IPS-18c (cell line): ENCODE results near the gene VPS13C.
"Not testable (repeated sequence)": the region's sequence is repeated elsewhere in the genome, so short reads cannot be mapped to it uniquely, and the experiment has no call there.

ENCODE experiments used
- H3K4me3 ChIP-seq: 2 replicates; pipeline ENCODE4 v1.7.0; 2013; ENCODE audit warnings: low read depth, mild to moderate bottlenecking, low read length, moderate library complexity; ENCODE audit not compliant: insufficient read depth
- H3K9me3 ChIP-seq: one replicate; pipeline ENCODE4 v1.6.1; 2013; ENCODE audit warnings: mild to moderate bottlenecking, low read length, moderate library complexity; ENCODE audit not compliant: control insufficient read depth, insufficient read depth

The VPS13C gene

GRCh38 chr15:62058327-62059028 is 1.8 kb downstream of the VPS13C start:
- Histone ChIP-seq H3K9me3 (no peaks in the 10 kb centered on the region), H3K4me3 (no peak overlapping the region)

DNA sequence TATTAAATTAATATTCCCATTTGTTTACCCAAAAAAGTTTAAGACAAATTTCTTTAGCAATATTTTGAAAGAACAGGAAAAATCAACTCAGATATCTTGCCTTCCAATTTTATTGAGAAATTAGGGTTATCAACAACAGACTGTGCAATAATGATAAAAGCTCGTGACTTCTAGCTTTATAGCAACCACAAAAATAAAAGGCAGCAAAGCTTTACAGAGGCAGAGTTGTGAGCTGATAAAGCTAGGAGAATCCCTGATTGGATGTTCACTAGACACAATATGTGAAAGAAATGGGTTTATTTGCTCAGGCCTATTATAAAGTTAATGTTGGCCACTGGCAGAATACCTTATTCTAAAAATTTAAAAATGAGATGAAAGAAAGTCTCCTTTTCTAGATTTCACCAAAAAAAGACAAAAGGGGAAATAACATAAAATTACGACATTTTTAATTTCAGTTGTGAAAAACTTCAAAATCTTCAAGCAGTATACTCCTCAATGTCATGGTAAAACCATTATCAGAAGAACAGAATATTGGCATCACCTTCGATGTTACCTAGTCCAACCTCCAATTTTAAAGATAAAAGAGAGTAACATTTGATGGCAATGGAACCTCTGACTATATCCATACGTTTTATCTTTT is 2.8 kb downstream of the VPS13C start:
- no peaks in the 10 kb centered on the region for H3K9me3 ChIP-seq
- H3K4me3 ChIP-seq = no peak overlapping the region

- Histone ChIP-seq H3K4me3 (no peak overlapping the region), H3K9me3 (no peaks in the 10 kb centered on the region)
Measured at GRCh38 chr15:62054979-62055378, 5.3 kb downstream of the VPS13C start.

DNA sequence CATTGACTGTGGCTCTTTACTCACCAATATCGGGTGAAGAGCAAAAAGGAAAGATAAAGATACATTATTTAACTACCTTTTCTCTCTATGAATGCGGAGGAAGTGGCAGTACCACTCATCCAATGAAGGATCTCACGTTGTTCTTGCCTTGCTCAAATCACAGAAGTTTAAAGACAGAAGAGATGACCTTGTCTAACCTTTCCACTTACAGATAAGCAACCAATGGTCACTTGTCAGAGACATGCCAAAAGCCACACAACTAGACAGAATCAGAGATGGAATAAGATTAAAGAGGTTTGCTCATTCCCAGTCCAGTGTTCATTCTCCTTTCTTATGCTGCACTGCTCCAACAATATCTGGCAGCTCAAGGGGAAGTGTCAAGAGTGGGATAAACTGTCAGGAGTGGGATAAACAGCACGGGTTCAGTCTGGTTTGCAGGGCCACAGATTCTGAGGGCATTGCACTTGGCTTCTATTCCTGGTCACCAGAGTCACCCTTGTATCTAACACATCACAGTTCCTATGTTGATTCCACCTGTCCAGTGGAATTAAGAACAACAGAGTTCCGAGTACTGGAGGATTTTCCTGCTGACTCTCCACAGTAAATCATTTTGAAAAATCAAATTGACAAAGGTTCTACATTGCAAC is 6.7 kb downstream of the VPS13C start:
- no peaks in the 10 kb centered on the region for H3K9me3 ChIP-seq
- no peak overlapping the region for H3K4me3 ChIP-seq

- Histone ChIP-seq H3K9me3 (no peaks in the 10 kb centered on the region), H3K4me3 (no peak overlapping the region)
Measured at GRCh38 chr15:62052713-62053112, 7.5 kb downstream of the VPS13C start.

GRCh38 chr15:62051166-62051565 is 9.1 kb downstream of the VPS13C start:
- H3K4me3 ChIP-seq = no peak overlapping the region

DNA sequence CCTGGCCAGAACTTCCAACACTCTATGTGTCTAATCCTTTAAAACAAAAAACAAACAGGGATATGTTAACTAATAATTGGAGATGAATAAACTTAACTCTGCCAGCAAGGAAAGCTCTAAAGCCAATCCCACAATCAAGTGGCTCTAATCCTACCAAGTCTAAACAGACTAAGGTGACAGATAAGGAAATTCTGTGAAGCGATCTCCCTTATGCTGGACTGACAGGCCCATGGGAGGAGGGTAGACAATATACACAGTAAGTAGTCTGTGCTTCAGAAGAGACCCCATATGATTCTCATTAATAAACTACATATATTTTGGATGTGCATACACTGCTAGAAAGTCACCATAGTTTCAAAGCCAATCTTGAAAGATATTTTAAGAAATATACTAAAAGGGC is 10.1 kb downstream of the VPS13C start:
- Histone ChIP-seq H3K4me3 (no peak overlapping the region), H3K9me3 (no peaks in the 10 kb centered on the region)

More at GRCh38 chr15:62051166-62051565, 9.1 kb downstream of the VPS13C start:
- H3K9me3 ChIP-seq = no peaks in the 10 kb centered on the region

- not testable (repeated sequence) for H3K9me3 ChIP-seq, H3K4me3 ChIP-seq
Measured at GRCh38 chr15:62048254-62048653, 12.0 kb downstream of the VPS13C start.

DNA sequence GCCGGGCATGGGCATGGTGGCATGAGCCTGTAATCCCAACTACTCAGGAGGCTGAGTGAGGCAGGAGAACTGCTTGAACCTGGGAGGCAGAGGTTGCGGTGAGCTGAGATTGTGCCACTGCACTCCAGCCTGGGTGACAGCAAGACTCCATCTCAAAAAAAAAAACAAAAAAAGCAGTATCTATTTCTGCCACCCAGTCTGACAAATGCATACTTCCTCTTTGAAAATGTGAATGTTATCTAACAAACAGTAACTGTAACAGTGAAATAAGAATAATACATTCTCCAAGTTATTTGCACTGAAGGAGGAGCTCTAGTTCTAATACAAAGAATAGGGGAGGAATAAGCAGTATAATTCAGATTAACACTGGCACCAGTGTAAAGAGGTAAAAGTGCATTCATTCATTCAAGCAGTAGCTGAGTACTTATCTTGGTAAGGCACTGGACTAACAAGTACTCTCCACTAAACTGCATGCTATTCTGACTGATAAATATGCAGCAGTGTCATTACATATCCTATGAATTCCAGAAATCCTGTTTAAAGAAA is 12.9 kb downstream of the VPS13C start:
- no peak overlapping the region for H3K4me3 ChIP-seq
- no peaks in the 10 kb centered on the region for H3K9me3 ChIP-seq

DNA sequence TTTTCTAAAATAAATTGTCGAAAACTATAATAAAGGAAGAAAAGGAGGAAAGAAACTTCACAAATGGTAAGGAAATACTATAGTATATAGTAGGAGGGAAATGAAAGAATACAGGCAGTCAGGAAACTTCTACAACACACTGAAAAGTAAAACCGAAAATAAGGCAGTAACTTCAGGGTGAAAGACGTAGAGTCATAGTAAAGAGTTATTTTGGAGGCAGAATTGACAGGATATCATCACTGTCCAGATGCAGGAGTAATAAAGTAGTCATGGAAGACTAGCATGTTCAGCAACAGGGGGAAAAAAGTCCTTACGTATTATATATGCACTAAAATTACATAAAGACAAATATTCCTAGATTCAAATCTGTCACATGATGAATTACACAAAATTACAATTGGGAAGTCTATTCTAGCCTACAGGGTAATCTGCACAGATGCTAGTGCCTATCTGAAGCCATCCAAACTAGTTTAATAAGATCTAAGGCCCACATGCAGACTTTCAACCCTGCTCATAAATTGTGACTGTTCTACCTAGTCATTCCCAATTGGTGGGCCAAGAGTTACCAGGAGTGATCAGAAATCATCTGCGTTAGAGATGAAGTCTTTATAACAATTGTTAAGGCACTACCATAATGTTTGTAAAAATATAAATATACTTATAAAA is 14.0 kb downstream of the VPS13C start:
- H3K9me3 ChIP-seq = no peaks in the 10 kb centered on the region
- no peak overlapping the region for H3K4me3 ChIP-seq

- Histone ChIP-seq H3K4me3 (no peak overlapping the region), H3K9me3 (no peaks in the 10 kb centered on the region)
Measured at GRCh38 chr15:62035256-62035924, 24.9 kb downstream of the VPS13C start.

- Histone ChIP-seq H3K4me3 (no peak overlapping the region), H3K9me3 (no peaks in the 10 kb centered on the region)
Measured at GRCh38 chr15:62027916-62028315, 32.3 kb downstream of the VPS13C start.

GRCh38 chr15:62027263-62027565 is 33.0 kb downstream of the VPS13C start:
- H3K4me3 ChIP-seq = no peak overlapping the region
- no peaks in the 10 kb centered on the region for H3K9me3 ChIP-seq

DNA sequence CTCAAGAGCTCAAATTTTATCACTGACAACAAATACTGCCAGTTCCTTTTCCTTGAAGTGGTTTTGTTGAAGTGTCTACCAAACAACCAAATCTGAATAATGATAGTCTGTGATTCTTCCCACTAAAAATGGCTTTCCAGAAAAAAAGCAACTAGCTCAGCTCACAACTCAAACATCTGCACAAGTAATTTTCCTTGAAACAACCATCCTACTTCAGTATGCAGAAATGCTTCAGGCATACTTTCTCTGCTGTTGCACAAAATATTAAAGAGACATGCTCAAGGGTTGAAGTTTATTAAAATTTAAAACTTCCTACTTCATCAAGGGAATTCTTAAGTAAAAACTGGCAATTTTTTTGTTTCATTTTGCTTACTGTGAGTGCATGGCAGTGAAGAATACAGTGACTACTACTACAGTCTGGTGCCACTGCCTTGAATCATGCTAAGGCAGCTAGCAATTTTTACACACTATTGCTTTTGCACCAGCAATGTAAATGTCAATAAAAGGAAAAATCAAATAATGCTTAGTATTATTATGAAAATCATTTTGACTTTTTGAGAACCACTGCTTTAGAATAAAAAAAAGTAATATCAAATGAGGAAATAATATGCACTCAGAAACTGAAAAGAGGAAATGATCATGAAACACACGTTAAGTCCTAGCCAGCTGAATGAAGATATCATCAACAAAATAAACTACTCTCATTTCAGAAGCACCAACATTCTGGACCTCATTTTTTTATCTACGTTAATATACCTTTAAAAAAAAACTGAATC is 33.6 kb downstream of the VPS13C start:
- Histone ChIP-seq H3K9me3 (no peaks in the 10 kb centered on the region), H3K4me3 (no peak overlapping the region)

GRCh38 chr15:62021991-62022600 is 38.2 kb downstream of the VPS13C start:
- H3K4me3 ChIP-seq = no peak overlapping the region
- H3K9me3 ChIP-seq = no peaks in the 10 kb centered on the region

GRCh38 chr15:62020576-62021160 is 39.6 kb downstream of the VPS13C start:
- Histone ChIP-seq H3K4me3 (no peak overlapping the region), H3K9me3 (no peaks in the 10 kb centered on the region)
